OCI-LY7 (cell line): Measurements from ENCODE around the gene GNMT.

Experiments used
- CTCF ChIP-seq: fragments of 200-600 bp; sonication (generic); conservative IDR thresholded peaks from 2 replicates; pipeline ENCODE4 v1.5.1; 2014; ENCODE audit warnings: mild to moderate bottlenecking, antibody characterized with exemption, low read length, moderate library complexity, mixed read lengths
- EZH2phosphoT487 ChIP-seq: fragments of 200-600 bp; sonication (generic); IDR thresholded peaks from 2 replicates; pipeline ENCODE4 v1.6.1; 2018; ENCODE audit warnings: low read depth, borderline replicate concordance, mild to moderate bottlenecking, mixed run types, antibody characterized with exemption, low read length, moderate library complexity, mixed read lengths

DNA sequence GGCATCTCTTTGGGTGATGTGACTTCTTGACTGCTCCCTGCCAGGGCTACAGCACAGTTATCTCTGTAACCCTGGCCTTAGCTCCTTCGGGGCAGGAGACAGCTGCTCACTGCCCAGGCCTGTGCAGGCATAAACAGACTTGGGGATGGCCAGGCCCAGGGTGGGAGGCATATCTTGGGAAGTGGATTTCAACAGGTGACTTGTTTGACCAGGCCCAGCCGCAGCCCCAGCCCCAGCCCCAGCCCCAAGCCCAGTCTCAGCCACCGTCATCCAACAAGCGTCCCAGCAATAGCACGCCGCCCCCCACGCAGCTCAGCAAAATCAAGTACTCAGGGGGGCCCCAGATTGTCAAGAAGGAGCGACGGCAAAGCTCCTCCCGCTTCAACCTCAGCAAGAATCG is 45.7 kb downstream of the GNMT start:
- TF ChIP-seq CTCF (no peak), EZH2phosphoT487 (no peak)
